H54 (cell line): ENCODE results near the gene ANAPC7.

Experiments used
- DNase-seq: peaks from one replicate; pipeline ENCODE4 v3.0.0; 2011; ENCODE audit warnings: low spot score, mixed read lengths; ENCODE audit not compliant: insufficient read length
- FAIRE-seq: peaks from 3 replicates; lab custom pipeline; 2011; peaks lifted over from hg19 to GRCh38; lab: Jason Lieb, UNC
- POLR2A ChIP-seq: IDR thresholded peaks from 2 replicates; pipeline ENCODE4 v1.6.1; 2011; ENCODE audit warnings: low read depth, mild to moderate bottlenecking, low read length

The ANAPC7 gene

GRCh38 chr12:110333201-110333600 is 70.3 kb downstream of the ANAPC7 start:
- DNase-seq, result no peak
- no peak for TF ChIP-seq POLR2A
- FAIRE-seq, result no peak

DNA sequence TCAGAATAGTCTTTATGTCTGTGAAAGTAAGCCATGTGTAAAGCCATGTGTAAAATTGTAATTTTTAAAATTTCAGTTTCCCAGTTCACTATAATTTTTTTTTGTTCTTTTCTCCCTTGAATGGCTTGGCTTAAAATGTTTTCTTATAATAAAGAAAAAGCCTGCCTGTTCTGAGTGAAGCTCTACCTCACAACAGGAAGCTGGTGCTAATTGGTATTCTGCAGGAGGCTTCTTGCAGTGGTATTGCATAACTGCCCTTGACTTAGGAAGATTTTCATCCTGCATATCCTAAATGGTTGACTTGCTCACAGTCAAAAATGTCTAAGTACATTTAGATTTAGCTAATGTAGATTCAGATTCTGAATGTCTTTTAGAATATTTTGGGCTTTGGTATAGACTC is 73.0 kb downstream of the ANAPC7 start:
- no peak for FAIRE-seq
- DNase-seq, result no peak
- TF ChIP-seq POLR2A, result no peak

DNA sequence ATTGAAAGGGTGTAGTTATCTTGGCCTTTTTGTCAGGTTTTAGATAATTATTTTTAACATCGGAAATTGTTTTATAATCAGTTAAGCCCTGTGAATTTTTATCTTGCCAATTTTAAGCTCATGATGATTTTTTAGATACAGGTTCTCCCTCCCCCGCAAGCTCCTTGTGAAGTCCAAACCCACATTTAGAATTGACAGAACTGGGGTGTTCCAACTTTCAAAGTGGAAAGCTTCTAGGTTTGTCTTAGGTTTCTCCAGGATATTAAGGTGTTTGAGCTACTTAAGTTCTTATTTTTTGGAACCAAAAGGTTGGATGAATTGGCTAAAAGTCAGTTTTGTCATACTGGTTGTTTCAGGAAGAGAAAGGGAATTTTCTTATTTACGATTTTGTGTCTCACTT is 73.4 kb downstream of the ANAPC7 start:
- no peak for TF ChIP-seq POLR2A
- DNase-seq (no peak), FAIRE-seq (no peak)

DNA sequence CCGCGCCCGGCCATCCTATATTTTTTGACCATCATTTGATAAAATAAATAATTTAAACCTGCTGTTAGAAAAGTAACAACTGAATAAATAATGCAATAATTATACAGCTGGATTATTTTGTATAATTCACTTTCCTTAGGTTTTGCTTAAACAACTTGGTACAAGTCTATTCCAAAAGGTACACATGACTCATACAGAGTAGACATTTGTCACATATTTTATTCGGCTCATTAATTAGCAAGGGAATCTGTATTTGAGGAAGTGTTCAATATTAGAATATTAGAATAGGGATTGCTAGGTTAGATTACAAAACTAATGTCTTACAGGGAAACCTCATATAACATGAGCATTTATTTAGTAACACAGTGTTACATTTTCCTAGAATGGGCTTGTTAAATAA is 73.8 kb downstream of the ANAPC7 start:
- DNase-seq (no peak), FAIRE-seq (no peak)
- TF ChIP-seq POLR2A, result no peak
